ENCODE measurements around the gene FAM177B.
"Not testable (repeated sequence)": the region's sequence is repeated elsewhere in the genome, so short reads cannot be mapped to it uniquely, and the experiment has no call there.

FAM177B gene

GRCh38 chr1:222759451-222760035, 22.5 kb downstream of the FAM177B start:
- TF ChIP-seq CTCF (IDR thresholded peaks at IDR 0.05; ENCODE audit: borderline replicate concordance, insufficient read depth, low read depth, low read length): no peak
- no peak overlapping the region for H3K4me3 ChIP-seq (ENCODE audit: low read depth, low read length)

GRCh38 chr1:222761083-222761482, 24.1 kb downstream of the FAM177B start:
- no peak overlapping the region for H3K4me3 ChIP-seq (ENCODE audit: low read depth, low read length)
- no peak for TF ChIP-seq CTCF (IDR thresholded peaks at IDR 0.05; ENCODE audit: borderline replicate concordance, insufficient read depth, low read depth, low read length)

- not testable (repeated sequence) for H3K4me3 ChIP-seq (ENCODE audit: low read depth, low read length)
Measured at GRCh38 chr1:222762178-222762577, 25.2 kb downstream of the FAM177B start.

GRCh38 chr1:222767152-222767571, 30.2 kb downstream of the FAM177B start:
- no peak for TF ChIP-seq CTCF (IDR thresholded peaks at IDR 0.05; ENCODE audit: borderline replicate concordance, insufficient read depth, low read depth, low read length)
- H3K4me3 ChIP-seq (ENCODE audit: low read depth, low read length): no peak overlapping the region

GRCh38 chr1:222768592-222768991, 31.6 kb downstream of the FAM177B start:
- H3K4me3 ChIP-seq (ENCODE audit: low read depth, low read length): no peak overlapping the region
- no peak for TF ChIP-seq CTCF (IDR thresholded peaks at IDR 0.05; ENCODE audit: borderline replicate concordance, insufficient read depth, low read depth, low read length)

GRCh38 chr1:222769181-222769580, 32.2 kb downstream of the FAM177B start:
- H3K4me3 ChIP-seq (ENCODE audit: low read depth, low read length): no peak overlapping the region
- TF ChIP-seq CTCF (IDR thresholded peaks at IDR 0.05; ENCODE audit: borderline replicate concordance, insufficient read depth, low read depth, low read length): 0 out of 2 replicates have a peak, but pooled peaks have one; percentile 8

GRCh38 chr1:222769971-222770620, 33.1 kb downstream of the FAM177B start:
- no peak for TF ChIP-seq CTCF (IDR thresholded peaks at IDR 0.05; ENCODE audit: borderline replicate concordance, insufficient read depth, low read depth, low read length)
- H3K4me3 ChIP-seq (ENCODE audit: low read depth, low read length): no peak overlapping the region

Measured in GM12875 (cell line).